GM21423 (cell line): ENCODE measurements around the gene GARRE1.

Source experiments
- ATAC-seq: cut with Tn5 transposase; IDR thresholded peaks from one replicate; pipeline ENCODE4 v1.9.1; 2021; ENCODE audit warnings: mild to moderate bottlenecking, moderate library complexity; ENCODE audit not compliant: unreplicated experiment

The GARRE1 gene

GRCh38 chr19:34284505-34284904 lies 30.2 kb downstream of the GARRE1 start:
- no peak for ATAC-seq

GRCh38 chr19:34287662-34288140 lies 33.3 kb downstream of the GARRE1 start:
- ATAC-seq = no peak

- no peak for ATAC-seq
Observed at GRCh38 chr19:34288381-34288780, 34.0 kb downstream of the GARRE1 start.

GRCh38 chr19:34291235-34291634 lies 36.9 kb downstream of the GARRE1 start:
- no peak for ATAC-seq

GRCh38 chr19:34295103-34295502 lies 40.7 kb downstream of the GARRE1 start:
- ATAC-seq = no peak

GRCh38 chr19:34298891-34299520 lies 44.7 kb downstream of the GARRE1 start:
- ATAC-seq = no peak

GRCh38 chr19:34299576-34299975 lies 45.2 kb downstream of the GARRE1 start:
- ATAC-seq = no peak

GRCh38 chr19:34300380-34300779 lies 46.0 kb downstream of the GARRE1 start:
- ATAC-seq = no peak

GRCh38 chr19:34300962-34301361 lies 46.6 kb downstream of the GARRE1 start:
- ATAC-seq = no peak
